Measurements from ENCODE around the gene SCLY.

- TF ChIP-seq POLR2AphosphoS5 (IDR thresholded peaks at IDR 0.05; ENCODE audit: low read depth, low read length) (no peak), POLR2A (IDR thresholded peaks at IDR 0.05; ENCODE audit: low read depth, low read length) (no peak)
Measured at GRCh38 chr2:238142382-238143205, 81.8 kb downstream of the SCLY start.
